C4-2B (cell line): Measurements from ENCODE around the gene MEGF10.

Experiments used
- CTCF ChIP-seq: fragments of 450-650 bp; conservative IDR thresholded peaks from 2 replicates; pipeline ENCODE4 v1.5.1; 2017; ENCODE audit warnings: mild to moderate bottlenecking
- ZFX ChIP-seq: fragments of 450-650 bp; IDR thresholded peaks from 2 replicates; pipeline ENCODE4 v1.6.1; 2017

GRCh38 chr5:127447827-127448226, 157.2 kb downstream of the MEGF10 start:
- TF ChIP-seq CTCF (no peak), ZFX (no peak)
